IPS-18c (cell line): ENCODE data around the gene OR5H2.
"Not testable (repeated sequence)": the region's sequence is repeated elsewhere in the genome, so short reads cannot be mapped to it uniquely, and the experiment has no call there.

Experiments
- H3K4me3 ChIP-seq: 2 replicates; pipeline ENCODE4 v1.7.0; 2013; ENCODE audit warnings: low read depth, mild to moderate bottlenecking, low read length, moderate library complexity; ENCODE audit not compliant: insufficient read depth
- H3K9me3 ChIP-seq: one replicate; pipeline ENCODE4 v1.6.1; 2013; ENCODE audit warnings: mild to moderate bottlenecking, low read length, moderate library complexity; ENCODE audit not compliant: control insufficient read depth, insufficient read depth

The OR5H2 gene

GRCh38 chr3:98282205-98282604, at the start of gene OR5H2:
Gene OR5H2, plus strand, starts transcription at chr3:98282505. Its CDS starts 398 bp downstream, at chr3:98282903.
- H3K9me3 ChIP-seq = no peaks in the 10 kb centered on the region
- no peak within 1 kb of the TSS for H3K4me3 ChIP-seq

- Histone ChIP-seq H3K4me3 (no peak overlapping the region), H3K9me3 (no peaks in the 10 kb centered on the region)
Measured at GRCh38 chr3:98233468-98233867, 48.8 kb upstream of the OR5H2 start.

GRCh38 chr3:98240131-98240530, 42.2 kb upstream of the OR5H2 start:
- Histone ChIP-seq H3K4me3 (no peak overlapping the region), H3K9me3 (peaks cover 4% of the 10 kb centered on the region)

GRCh38 chr3:98242155-98242554, 40.1 kb upstream of the OR5H2 start:
- Histone ChIP-seq H3K4me3 (no peak overlapping the region), H3K9me3 (peaks cover 4% of the 10 kb centered on the region)

- Histone ChIP-seq H3K4me3 (no peak overlapping the region), H3K9me3 (peaks cover 4% of the 10 kb centered on the region)
Measured at GRCh38 chr3:98243843-98244242, 38.5 kb upstream of the OR5H2 start.

GRCh38 chr3:98246142-98246541, 36.2 kb upstream of the OR5H2 start:
- Histone ChIP-seq H3K4me3 (no peak overlapping the region), H3K9me3 (peaks cover 4% of the 10 kb centered on the region)

- not testable (repeated sequence) for H3K4me3 ChIP-seq, H3K9me3 ChIP-seq
Measured at GRCh38 chr3:98256026-98256425, 26.3 kb upstream of the OR5H2 start.

- Histone ChIP-seq H3K4me3 (no peak overlapping the region), H3K9me3 (no peaks in the 10 kb centered on the region)
Measured at GRCh38 chr3:98259707-98260106, 22.6 kb upstream of the OR5H2 start.

GRCh38 chr3:98262046-98262445, 20.3 kb upstream of the OR5H2 start:
- no peaks in the 10 kb centered on the region for H3K9me3 ChIP-seq
- no peak overlapping the region for H3K4me3 ChIP-seq

GRCh38 chr3:98263944-98264343, 18.4 kb upstream of the OR5H2 start, which contains the start of gene OR5H6:
Gene OR5H6, plus strand, starts transcription at chr3:98264244. Its CDS starts 89 bp downstream, at chr3:98264333.
- H3K9me3 ChIP-seq = no peaks in the 10 kb centered on the region
- no peak within 1 kb of the TSS for H3K4me3 ChIP-seq

GRCh38 chr3:98269846-98270245, 12.5 kb upstream of the OR5H2 start:
- Histone ChIP-seq H3K4me3 (no peak overlapping the region), H3K9me3 (peaks cover 3% of the 10 kb centered on the region)

GRCh38 chr3:98272126-98272525, 10.2 kb upstream of the OR5H2 start:
- H3K9me3 ChIP-seq = peaks cover 3% of the 10 kb centered on the region
- H3K4me3 ChIP-seq = no peak overlapping the region

- H3K4me3 ChIP-seq = no peak overlapping the region
- H3K9me3 ChIP-seq = peaks cover 3% of the 10 kb centered on the region
Measured at GRCh38 chr3:98274914-98275313, 7.4 kb upstream of the OR5H2 start.

- Histone ChIP-seq H3K9me3 (no peaks in the 10 kb centered on the region), H3K4me3 (no peak overlapping the region)
Measured at GRCh38 chr3:98290916-98291315, 8.6 kb downstream of the OR5H2 start.

GRCh38 chr3:98291332-98291957, 9.1 kb downstream of the OR5H2 start:
- H3K4me3 ChIP-seq = no peak overlapping the region
- no peaks in the 10 kb centered on the region for H3K9me3 ChIP-seq

GRCh38 chr3:98322101-98322500, 39.8 kb downstream of the OR5H2 start:
- no peaks in the 10 kb centered on the region for H3K9me3 ChIP-seq
- H3K4me3 ChIP-seq = no peak overlapping the region

- H3K4me3 ChIP-seq = no peak overlapping the region
- H3K9me3 ChIP-seq = no peaks in the 10 kb centered on the region
Measured at GRCh38 chr3:98322686-98323085, 40.4 kb downstream of the OR5H2 start.

- H3K9me3 ChIP-seq = no peaks in the 10 kb centered on the region
Measured at GRCh38 chr3:98323425-98323824, 41.1 kb downstream of the OR5H2 start.

GRCh38 chr3:98325055-98325454, 42.8 kb downstream of the OR5H2 start:
- H3K4me3 ChIP-seq = no peak overlapping the region
- H3K9me3 ChIP-seq = no peaks in the 10 kb centered on the region

More at GRCh38 chr3:98323425-98323824, 41.1 kb downstream of the OR5H2 start:
- H3K4me3 ChIP-seq = no peak overlapping the region
